ENCODE measurements around the gene EIF3D. TPM values are rescaled to one million over a fixed set of nuclear protein-coding genes. Genes with fewer than 3 reads are reported as not detected.

Gene EIF3D
- total and polyA plus RNA-seq, 9 of the 15 experiments (the other 6 are each of a cell fraction or from before 2014, with no cell fraction given), result 191 to 422 (median 279) TPM

GRCh38 chr22:36486619-36487384 is 42.2 kb downstream of the EIF3D start (continued):
- TF ChIP-seq STAG1 (CRISPR knock-in tag; IDR thresholded peaks at IDR 0.05; ENCODE audit: borderline replicate concordance) (peak; percentile 63; the same call in 1 of the 2 replicates), ARID3A (IDR thresholded peaks at IDR 0.05; ENCODE audit: borderline replicate concordance, low read depth, low read length) (no peak), TRIM28 (IDR thresholded peaks at IDR 0.05) (peak; percentile 71)
- TF ChIP-seq, protein P1, sequence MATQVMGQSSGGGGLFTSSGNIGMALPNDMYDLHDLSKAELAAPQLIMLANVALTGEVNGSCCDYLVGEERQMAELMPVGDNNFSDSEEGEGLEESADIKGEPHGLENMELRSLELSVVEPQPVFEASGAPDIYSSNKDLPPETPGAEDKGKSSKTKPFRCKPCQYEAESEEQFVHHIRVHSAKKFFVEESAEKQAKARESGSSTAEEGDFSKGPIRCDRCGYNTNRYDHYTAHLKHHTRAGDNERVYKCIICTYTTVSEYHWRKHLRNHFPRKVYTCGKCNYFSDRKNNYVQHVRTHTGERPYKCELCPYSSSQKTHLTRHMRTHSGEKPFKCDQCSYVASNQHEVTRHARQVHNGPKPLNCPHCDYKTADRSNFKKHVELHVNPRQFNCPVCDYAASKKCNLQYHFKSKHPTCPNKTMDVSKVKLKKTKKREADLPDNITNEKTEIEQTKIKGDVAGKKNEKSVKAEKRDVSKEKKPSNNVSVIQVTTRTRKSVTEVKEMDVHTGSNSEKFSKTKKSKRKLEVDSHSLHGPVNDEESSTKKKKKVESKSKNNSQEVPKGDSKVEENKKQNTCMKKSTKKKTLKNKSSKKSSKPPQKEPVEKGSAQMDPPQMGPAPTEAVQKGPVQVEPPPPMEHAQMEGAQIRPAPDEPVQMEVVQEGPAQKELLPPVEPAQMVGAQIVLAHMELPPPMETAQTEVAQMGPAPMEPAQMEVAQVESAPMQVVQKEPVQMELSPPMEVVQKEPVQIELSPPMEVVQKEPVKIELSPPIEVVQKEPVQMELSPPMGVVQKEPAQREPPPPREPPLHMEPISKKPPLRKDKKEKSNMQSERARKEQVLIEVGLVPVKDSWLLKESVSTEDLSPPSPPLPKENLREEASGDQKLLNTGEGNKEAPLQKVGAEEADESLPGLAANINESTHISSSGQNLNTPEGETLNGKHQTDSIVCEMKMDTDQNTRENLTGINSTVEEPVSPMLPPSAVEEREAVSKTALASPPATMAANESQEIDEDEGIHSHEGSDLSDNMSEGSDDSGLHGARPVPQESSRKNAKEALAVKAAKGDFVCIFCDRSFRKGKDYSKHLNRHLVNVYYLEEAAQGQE (IDR thresholded peaks at IDR 0.05; ENCODE audit: borderline replicate concordance), result peak; percentile 44; the same call in 1 of the 2 replicates
- TF ChIP-seq, protein P1 (CRISPR knock-in tag; IDR thresholded peaks at IDR 0.05; ENCODE audit: low read depth), result no peak

All from K562 (cell line).